HG02870 (cell line): ENCODE results near the gene PKHD1.

Source experiments
- ATAC-seq: cut with Tn5 transposase; IDR thresholded peaks from one replicate; pipeline ENCODE4 v1.9.1; 2021; ENCODE audit warnings: mild to moderate bottlenecking, moderate library complexity; ENCODE audit not compliant: unreplicated experiment

PKHD1 gene

GRCh38 chr6:52087498-52087999 is at the start of gene PKHD1:
Gene PKHD1 (minus strand): TSS chr6:52087613. CDS start chr6:52084933, 2,680 bp downstream.
- ATAC-seq, result no peak

- no peak for ATAC-seq
Measured at GRCh38 chr6:52136934-52137467, 49.6 kb upstream of the PKHD1 start.

- no peak for ATAC-seq
Measured at GRCh38 chr6:52136055-52136454, 48.6 kb upstream of the PKHD1 start.

GRCh38 chr6:52135217-52135616 is 47.8 kb upstream of the PKHD1 start:
- no peak for ATAC-seq

GRCh38 chr6:52134011-52134410 is 46.6 kb upstream of the PKHD1 start:
- no peak for ATAC-seq

- no peak for ATAC-seq
Measured at GRCh38 chr6:52133324-52133723, 45.9 kb upstream of the PKHD1 start.

GRCh38 chr6:52132292-52132691 is 44.9 kb upstream of the PKHD1 start:
- no peak for ATAC-seq

GRCh38 chr6:52130440-52130839 is 43.0 kb upstream of the PKHD1 start:
- ATAC-seq, result no peak

GRCh38 chr6:52127957-52128356 is 40.5 kb upstream of the PKHD1 start:
- ATAC-seq, result no peak

GRCh38 chr6:52126231-52126630 is 38.8 kb upstream of the PKHD1 start:
- no peak for ATAC-seq

- no peak for ATAC-seq
Measured at GRCh38 chr6:52125572-52125971, 38.2 kb upstream of the PKHD1 start.

GRCh38 chr6:52125139-52125538 is 37.7 kb upstream of the PKHD1 start:
- no peak for ATAC-seq

- ATAC-seq, result no peak
Measured at GRCh38 chr6:52124126-52125121, 37.0 kb upstream of the PKHD1 start.

- ATAC-seq, result no peak
Measured at GRCh38 chr6:52123251-52123650, 35.8 kb upstream of the PKHD1 start.

GRCh38 chr6:52117352-52117751 is 29.9 kb upstream of the PKHD1 start:
- ATAC-seq, result no peak

GRCh38 chr6:52116605-52116948 is 29.2 kb upstream of the PKHD1 start:
- ATAC-seq, result no peak

GRCh38 chr6:52115891-52116604 is 28.6 kb upstream of the PKHD1 start:
- ATAC-seq, result no peak

- no peak for ATAC-seq
Measured at GRCh38 chr6:52115145-52115741, 27.8 kb upstream of the PKHD1 start.

GRCh38 chr6:52109171-52109571 is 21.8 kb upstream of the PKHD1 start:
- no peak for ATAC-seq

GRCh38 chr6:52108128-52108527 is 20.7 kb upstream of the PKHD1 start:
- no peak for ATAC-seq

- no peak for ATAC-seq
Measured at GRCh38 chr6:52106994-52107393, 19.6 kb upstream of the PKHD1 start.
